ENCODE measurements around the gene EPAS1. TPM values are rescaled to one million over a fixed set of nuclear protein-coding genes. Genes with fewer than 3 reads are reported as not detected.
A peak's percentile ranks its signal among the peaks of the same experiment; 100 is the strongest.

EPAS1 gene
- total and polyA plus RNA-seq, 2 of the 13 experiments (the other 11 are each of a cell fraction or from before 2014, with no cell fraction given) = 47.1 to 182 TPM

DNA sequence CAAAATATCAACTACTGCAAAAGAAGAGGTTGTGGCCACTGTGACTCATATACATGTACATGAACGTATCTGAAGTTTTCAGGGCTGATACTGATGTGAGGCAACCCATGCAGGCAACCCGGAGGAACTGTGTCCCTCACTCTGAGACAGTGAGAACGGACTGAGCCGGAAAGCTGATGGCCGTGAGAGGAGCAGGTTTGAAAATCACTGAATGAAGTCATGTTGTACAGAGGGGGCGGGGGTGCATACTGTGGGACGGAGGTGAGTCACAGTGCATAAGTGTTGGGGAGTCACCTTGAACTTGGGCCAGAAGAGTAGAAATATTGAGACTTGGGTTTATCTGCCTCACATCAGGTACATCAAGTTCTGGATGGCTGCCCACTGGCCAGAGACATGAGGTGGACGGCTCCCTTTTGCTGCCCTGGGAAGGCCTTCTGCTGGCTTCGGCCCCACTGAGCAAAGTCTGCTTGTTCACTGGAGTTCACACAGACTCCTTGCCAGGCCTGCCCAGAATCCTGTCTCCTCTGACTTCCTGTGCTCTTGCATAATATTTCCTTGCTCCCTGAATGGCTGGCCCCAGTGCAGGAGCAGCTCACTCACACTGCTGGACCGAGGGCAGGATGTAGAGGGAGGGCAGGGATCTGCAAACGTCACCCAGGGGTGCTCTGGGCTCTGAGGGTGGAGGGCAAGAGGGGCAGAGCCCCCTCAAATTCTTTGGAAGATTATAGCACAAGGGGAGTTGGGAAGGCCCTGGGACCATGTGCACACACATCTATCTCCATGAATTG lies 18.1 kb downstream of the EPAS1 start (continued):
- TF ChIP-seq ZBTB4 (CRISPR knock-in tag; IDR thresholded peaks at IDR 0.05; ENCODE audit: borderline replicate concordance) (peak; percentile 95), ZNF160 (CRISPR knock-in tag; IDR thresholded peaks at IDR 0.05) (peak; percentile 94), ZNF790 (CRISPR knock-in tag; IDR thresholded peaks at IDR 0.05; ENCODE audit: borderline replicate concordance) (no peak), IRF9 (CRISPR knock-in tag; IDR thresholded peaks at IDR 0.05; ENCODE audit: borderline replicate concordance) (peak; percentile 51; the same call in 1 of the 2 replicates), ZNF331 (CRISPR knock-in tag; IDR thresholded peaks at IDR 0.05) (peak; percentile 89; the same call in 1 of the 2 replicates), UBTF (CRISPR knock-in tag; IDR thresholded peaks at IDR 0.05) (peak; percentile 90), CHCHD3 (CRISPR knock-in tag; IDR thresholded peaks at IDR 0.05) (no peak), ZNF710 (CRISPR knock-in tag; IDR thresholded peaks at IDR 0.05; ENCODE audit: borderline replicate concordance) (peak; percentile 94), MTA3 (CRISPR knock-in tag; IDR thresholded peaks at IDR 0.05) (no peak), ZFP36L1 (CRISPR knock-in tag; IDR thresholded peaks at IDR 0.05) (no peak)
- TF ChIP-seq, protein P1, sequence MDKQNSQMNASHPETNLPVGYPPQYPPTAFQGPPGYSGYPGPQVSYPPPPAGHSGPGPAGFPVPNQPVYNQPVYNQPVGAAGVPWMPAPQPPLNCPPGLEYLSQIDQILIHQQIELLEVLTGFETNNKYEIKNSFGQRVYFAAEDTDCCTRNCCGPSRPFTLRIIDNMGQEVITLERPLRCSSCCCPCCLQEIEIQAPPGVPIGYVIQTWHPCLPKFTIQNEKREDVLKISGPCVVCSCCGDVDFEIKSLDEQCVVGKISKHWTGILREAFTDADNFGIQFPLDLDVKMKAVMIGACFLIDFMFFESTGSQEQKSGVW (CRISPR knock-in tag; IDR thresholded peaks at IDR 0.05; ENCODE audit: borderline replicate concordance) = no peak
